IPS-NIHi11 (cell line): ENCODE measurements around the gene ABLIM1.

ENCODE experiments used
- DNase-seq: peaks from one replicate; pipeline ENCODE4 v3.0.0; 2012; ENCODE audit warnings: mixed read lengths, low spot score

ABLIM1 gene

DNA sequence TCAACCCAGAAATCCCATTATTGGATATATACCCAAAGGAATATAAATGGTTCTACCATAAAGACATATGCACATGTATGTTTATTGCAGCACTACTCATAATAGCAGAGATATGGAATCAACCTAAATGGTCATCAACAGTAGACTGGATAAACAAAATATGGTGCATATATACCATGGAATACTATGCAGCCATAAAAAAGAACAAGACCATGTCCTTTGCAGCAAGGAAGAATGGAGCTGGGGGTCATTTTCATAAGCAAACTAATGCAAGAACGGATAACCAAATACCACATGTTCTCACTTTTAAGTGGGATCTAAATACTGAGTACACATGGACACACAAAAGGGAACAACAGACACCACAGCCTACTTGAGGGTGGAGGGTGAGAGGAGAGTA, 251.6 kb downstream of the ABLIM1 start:
- DNase-seq, result no peak

DNA sequence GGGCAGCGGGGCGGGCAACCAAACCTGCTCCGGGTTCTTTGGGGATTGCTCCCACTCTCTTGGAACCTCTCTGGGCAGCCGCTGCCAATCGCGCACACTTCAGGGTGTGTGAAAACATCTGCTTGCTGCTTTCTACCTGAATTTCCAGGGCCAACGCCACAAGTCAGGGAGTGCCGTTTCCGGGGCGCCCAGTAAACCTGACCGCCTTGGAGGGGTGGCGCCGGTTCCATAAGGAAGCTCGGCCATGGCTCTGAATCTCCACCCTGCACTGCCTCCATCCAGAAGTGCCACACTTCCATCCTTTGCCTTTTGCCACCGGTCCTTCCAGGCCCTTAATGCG, 253.1 kb downstream of the ABLIM1 start:
- peak; percentile 50 for DNase-seq

DNA sequence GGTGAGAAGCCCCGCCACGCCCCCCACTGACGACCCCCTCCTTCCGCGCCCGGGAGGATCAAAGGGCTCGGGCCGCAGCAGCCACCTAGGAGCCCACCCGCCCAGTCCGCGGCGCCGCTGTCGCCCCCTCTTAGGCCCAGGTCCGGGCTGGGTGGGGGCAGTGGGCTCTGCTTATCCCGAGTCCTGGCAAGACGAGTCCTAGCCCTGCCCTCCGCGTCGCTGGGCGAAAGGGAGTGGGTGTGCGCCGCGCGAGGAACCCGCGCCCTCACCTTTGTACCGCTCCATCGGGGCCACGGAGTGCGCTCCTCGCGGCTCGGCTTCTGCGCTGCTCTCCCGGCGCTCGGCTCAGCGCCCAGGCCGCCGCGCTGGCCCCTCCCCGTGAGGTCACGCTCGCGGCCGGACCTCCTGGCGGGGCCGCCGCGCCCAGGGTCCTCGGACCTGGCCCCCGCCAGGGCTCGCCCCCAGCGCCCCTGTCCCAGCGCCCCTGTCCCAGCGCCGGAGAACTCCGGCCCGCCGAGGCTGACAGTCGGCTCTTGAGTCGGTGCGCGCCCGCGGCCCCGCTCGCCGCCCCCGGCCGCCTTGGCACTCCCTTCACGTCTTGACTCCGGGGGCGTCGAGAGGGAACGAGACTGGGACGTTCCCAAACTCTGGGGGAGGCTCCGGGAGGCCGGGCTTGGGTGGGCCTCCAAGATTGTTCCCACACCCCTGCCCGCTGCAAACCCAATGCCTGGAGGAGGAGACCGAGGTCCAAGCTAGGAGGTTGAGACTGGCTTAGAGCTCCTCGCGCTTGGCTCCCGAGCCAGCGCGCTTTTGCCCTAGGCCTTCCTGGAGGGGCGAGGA, 253.7 kb downstream of the ABLIM1 start, which contains the start of gene AFAP1L2:
Gene AFAP1L2, minus strand, starts transcription at position 332 of the 840 bp plus-strand sequence. Its CDS starts 47 bp downstream, at position 285.
- DNase-seq, result peak; percentile 70

DNA sequence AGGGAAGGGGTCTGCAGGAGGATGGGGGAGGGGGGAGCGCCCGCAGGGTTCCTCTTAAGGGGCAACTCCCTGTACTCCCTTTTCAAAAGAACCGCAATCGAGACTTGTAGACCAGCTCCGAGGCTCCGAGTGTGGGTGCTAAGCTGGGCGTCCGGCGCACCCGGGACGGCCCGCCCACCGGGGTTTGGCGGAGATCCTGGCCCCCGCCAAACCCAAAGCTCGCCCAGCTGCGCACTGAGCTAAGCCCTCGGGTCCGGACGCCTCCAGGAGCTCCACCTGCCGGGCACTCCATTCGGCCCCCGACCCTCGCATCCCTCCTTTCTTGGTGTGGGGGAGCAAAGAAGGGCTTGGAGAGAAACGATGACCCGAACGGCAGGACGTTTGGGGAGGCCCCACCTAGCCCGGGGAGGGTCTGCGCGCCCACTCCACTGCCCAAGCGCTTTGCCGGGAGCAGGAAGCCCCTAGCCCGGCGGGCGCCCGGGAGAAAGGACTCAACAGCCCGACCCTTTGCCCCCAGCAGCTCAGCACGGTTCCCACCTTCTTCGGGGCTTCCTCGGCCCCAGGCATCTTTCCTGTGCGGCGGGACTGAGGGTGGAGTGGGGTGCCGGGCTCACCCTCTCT, 254.4 kb downstream of the ABLIM1 start:
- DNase-seq, result peak; percentile 75

DNA sequence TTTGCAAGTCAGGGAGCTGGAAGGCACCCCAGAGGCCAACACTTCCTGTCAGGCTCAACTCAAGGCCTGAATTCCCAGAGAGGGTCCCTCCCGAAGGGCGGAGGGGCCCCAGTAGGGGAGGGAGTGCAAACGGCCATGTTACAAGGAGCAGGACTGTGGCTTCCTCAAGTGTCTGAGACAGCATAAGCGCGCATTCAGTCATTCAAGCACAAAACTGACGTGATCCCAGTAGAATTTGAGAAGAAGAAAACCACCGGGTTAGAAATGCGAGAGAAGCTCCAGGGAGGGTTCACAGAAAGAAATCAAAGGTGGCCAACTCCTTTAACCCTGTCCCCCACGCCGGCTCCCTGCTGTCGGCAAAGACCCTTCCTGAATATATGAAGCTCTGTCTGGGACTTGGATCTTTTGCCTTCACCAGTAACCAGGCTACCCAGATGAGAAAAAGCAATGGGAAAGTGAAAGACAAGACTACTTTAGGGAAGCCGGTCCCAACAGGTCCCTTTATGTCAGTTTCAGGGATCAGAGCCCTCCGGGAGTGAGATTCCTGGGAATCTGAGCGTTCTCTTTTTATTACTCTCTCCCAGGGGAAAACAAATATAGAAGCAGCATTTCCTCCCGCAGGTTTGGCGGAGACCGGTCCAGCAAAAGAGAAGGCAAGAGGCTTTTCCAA, 255.1 kb downstream of the ABLIM1 start:
- peak; percentile 61 for DNase-seq

DNA sequence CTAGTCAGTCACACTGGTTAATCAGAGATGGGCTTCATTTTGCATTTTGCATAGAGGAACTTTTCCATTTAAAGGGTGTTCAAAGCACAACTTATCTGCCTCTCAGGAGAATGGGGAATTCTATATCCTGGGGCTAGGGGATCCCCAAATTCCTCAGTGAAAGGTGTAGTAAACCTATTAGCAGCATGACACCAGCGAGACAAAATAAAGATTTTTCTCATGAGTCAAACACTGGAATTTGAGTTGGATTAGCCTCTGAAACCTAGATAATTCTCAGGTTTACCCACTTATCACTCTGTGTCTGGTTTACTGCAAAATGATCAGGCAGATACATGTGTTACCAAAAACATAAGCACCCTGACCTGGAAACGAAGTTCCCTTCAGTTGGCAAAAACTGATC, 255.8 kb downstream of the ABLIM1 start:
- DNase-seq, result no peak

DNA sequence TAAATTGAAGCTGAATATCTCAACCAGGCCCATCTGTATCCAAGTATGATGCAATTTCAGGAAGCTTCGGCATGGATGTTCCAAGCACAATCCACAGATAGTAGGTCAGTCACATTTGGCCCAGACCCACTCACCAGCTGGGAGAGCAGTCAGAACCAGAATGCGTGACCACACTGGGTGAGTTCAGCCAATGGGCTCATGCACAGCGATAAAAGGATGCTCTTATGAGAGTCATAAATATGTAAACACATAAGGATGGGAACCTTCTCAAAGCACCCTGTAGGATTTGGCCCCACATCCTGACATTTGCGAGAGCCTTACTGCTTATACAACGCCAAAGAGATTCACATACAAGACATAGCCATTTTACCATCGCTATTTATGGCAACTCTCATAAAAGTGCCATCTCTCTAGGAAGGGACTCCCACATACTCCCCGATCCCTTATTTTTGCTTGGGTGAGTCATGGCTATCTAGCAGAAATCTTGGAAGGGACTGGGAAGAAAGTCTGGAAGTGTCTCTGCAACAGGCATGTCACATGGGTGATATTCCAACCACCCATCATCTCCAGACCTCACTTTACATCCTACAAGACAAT, 256.8 kb downstream of the ABLIM1 start:
- DNase-seq, result no peak

DNA sequence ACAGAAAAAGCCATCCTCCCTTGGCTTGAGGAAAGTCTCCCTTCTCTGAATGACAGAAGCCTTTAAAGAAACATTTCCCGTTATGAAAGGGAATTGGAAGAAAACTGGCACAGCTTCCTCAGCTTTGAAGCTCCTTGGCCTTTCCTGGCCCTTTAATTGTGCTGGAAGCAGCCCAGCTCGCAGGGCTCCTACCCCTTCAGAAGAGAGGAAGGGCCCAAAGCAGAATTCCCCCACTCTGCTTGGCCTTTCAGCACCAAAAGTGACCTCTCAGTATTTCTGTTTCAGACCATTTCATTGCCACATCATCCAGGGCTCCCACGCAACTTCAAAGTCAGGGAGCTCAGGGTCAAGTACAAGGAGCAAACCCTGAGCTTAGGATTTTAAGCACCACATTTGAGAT, 258.0 kb downstream of the ABLIM1 start:
- no peak for DNase-seq

DNA sequence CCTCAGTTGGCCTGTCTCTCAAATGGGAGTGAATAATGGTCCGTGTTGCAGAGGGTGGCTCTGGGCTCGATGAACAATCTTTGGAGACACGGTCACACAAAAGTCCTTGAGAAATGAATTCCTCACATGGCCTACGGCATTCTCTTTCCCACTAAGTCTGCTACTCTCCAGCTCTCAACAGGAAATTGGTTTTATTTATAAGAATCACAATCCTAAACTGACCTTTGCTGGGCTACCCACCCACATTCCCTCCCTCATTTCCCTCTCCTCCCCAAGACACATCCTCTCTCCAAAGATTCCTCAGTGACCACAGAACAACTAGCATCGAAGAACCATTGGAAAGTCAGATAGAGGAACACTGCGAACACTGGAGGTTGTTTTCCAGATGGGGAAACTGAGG, 258.5 kb downstream of the ABLIM1 start:
- no peak for DNase-seq

DNA sequence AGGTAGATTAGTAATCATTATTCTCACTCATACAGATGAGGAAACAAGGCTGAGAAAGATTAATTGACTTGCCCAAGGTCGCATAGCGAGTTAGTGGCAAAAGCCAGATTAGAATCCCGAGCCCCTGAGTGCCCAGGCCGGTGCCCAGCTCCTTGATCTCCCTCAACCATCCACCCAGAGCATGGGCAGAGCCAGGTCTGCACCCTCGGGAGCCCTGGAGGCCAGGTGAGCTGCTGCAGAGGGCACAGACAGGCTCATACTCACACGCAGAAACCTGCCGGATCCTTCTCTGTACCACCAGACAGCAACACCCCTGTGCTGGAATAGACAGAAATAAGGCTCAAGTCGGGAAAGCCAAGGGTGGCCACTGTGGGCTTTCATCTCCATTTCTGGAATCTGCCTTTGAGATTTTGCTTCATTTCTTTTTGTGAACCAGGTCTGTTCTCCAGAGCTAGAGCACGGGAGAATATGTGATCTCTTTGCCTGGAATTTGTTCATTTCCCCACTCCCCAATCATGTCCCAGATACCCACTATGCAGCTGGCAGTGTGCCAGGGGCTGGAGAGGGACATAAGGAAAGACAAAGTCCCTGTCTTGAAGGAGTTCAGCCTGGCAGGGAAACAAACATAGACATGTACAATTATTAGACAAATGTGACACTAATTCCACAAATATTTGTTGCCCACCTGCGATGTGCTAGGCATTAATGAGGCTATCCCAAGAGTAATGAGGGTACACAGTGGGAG, 259.3 kb downstream of the ABLIM1 start:
- DNase-seq, result no peak

DNA sequence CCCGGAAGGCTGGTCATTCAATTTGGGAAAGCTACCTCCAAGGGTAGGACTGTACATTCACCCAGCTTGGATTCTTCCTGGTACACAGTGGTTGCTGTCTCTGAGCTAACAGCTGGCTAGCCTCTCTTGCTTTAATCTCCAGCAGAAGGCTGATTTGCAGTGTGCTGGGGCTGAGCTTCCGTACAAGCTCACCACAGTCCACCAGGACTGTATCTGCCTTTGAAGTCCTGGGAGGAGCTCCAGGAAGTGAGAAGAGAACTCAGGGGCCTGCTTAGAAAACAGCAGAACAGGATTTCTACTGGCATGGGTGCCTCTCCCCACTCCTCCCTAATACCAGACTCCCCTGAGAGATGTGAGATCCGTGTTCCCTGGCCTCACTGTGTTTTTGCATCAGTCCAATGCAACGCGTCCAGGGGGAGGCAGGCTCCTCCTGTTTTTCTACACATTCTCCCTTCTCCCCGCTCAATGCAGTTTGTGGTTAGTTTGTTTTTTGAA, 260.4 kb downstream of the ABLIM1 start:
- no peak for DNase-seq

DNA sequence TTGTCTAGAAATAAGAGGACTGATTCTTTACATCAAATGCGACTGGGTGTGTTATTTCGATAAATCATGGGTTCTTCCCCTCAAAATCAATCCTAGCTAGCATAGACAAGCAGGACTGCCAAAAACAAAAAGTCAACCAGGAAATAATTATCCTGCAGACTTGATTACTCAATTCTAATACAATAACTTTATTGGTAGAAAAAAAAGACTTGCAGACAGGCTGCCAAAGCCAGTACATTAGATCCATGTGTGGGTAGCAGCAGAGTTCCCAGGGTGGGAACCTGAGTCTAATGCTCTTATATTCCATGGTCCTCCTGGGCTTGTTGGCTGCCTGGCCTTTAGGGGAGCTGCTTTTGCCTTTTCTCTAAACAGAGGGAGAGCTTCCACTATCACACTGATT, 261.6 kb downstream of the ABLIM1 start:
- DNase-seq, result no peak

DNA sequence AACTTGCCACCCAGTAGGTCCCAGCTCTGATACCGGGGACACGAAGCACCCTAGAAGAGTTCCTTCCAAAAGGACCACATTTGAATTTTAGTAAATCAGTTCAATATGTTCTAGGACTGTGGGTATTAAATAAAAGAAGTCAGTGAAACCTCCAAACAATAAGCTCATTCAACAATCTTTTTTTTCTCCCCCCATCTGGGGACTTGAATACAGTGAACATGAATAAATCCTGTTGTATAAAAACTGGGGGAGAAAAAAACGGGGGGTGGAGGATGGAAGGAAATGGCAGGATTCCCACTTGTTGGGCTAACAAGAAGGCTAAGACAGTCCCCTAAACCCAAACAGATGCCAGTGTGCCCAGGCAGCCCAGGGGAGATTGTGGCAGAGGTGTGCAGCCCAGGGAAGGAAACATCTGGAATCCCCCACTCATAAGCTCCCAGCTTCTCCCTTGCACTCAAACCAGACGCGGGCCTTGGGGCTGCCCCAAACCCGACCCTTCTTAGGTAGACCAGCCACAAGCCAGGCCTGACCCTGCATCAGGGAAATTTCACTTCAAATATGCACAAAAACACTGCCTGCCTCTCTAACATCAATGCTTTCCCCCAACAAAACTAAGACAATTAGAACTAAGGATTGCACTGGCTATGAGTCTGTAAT, 262.6 kb downstream of the ABLIM1 start:
- DNase-seq, result no peak

DNA sequence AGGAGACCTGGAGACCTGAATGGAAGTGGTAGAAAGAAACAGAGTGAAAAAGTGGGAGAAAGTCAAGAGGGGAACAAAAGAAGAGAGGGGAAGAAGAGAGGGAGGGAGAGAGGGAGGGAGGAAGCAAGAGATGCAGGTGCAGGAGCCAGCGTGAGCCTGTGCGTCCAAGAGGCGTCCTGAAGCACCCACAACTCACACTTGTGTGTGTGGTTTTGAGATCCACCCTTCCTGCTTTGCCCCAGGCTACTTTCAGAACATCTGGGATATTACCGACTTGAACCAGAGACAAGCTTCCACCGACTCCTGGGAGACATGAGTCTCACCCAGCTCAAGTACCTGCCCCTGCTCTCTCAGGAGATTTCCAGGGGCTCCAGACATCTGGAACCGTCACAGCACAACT, 263.5 kb downstream of the ABLIM1 start:
- DNase-seq, result no peak

DNA sequence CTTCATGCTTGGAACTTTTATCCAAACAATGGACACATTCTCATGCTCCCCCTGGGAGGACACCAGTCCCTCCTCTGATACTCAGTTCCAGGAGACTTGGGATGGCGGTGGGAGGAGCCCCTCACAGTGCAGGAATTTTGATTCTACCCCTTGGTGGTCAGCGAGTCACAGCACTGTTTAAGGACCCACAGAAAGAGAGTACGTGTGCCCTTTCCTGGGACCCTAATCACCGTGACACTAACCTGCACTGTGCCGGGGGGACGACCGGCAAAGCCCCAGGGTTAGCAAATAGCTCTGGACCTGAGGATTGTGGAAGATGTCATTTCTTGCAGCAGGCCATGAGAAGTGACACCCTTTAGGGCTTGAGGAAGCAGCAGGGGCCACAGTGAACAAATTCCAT, 264.2 kb downstream of the ABLIM1 start:
- DNase-seq, result no peak

DNA sequence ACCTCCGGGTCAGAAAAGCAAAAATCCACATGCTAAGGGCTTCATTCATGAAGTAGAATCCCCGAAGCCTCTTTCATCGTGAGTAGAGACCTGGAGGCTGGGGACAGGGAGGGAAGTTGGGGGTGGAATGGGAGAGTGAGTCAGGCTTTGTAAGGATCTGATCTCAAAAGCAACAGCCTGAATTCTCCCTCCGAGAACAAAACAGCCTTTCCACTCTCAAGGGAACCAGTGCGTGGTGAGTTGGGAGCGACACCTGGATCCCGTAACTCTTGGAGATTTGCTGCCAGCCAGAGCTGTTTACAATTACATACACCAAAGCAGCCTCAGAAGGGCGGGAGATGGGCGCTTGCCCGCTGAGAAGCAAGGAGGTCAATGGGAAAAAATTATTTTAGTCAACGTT, 264.6 kb downstream of the ABLIM1 start:
- DNase-seq, result no peak

DNA sequence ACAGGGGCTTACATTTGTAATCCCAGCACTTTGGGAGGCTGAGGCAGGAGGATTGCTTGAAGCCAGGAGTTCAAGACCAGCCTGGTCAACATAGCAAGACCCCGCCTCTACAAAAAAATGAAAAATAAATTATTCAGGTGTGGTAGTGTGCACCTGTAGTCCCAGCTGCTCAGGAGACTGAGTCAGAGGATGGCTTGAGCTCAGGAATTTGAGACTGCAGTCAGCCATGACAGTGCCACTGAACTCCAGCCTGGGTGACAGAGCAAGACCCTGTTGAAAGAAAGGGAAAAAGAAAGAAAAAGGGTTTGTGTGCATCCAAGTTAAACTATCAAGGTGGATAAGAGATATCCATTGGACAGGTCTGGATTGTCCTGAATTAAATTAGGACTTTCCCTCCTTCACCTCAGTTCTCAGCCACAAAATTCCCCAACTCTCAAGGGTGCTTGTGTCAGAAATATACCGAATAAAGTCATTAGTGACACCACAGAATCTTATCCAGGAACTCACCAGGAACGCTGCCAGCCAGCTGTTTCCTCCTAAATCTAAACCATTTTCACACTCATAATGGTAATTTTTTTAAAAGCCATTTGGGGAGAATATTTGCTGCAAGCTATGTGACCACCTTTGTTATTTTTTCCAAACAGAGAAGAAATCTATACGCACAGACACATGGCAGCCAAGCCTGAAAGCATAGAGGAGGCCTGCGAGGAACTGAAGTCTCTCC, 265.8 kb downstream of the ABLIM1 start:
- no peak for DNase-seq

DNA sequence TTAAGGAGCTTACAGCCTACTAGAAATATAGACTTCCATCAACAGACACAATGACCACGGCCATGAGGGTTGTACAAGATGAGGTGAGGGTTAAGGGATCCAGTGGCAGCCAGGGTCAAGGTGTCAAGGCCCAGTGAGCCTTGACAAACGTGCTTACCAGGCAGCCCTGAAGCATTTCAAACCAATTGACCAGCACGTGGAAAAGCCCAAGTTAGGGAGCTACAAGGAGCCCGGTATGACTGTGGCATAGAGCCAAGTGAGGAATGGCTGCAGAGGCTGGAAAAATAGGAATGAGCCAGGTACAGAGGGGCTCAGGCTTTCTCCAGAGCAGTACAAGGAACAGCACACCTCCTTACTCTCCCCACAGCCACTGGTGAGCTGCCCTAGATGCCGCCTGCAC, 266.5 kb downstream of the ABLIM1 start:
- no peak for DNase-seq

DNA sequence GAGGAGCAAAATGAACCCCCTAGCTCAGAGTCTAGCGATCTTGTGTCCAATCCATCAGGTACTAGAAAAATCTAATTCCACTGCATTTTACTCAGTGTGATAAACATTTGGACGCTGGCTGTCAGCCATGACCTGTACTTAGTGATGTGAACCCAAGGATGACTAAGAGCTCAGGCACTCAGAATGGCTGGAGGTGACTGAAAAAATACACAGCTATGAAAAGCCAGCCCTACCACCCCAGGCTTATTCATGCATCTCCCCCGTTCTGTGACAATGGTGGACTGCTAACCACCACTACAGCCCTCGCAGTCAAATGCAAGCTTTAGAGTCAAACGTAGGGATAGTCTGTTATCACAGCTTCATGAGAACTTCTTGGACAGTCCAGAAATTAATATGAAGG, 268.6 kb downstream of the ABLIM1 start:
- peak; percentile 58 for DNase-seq

DNA sequence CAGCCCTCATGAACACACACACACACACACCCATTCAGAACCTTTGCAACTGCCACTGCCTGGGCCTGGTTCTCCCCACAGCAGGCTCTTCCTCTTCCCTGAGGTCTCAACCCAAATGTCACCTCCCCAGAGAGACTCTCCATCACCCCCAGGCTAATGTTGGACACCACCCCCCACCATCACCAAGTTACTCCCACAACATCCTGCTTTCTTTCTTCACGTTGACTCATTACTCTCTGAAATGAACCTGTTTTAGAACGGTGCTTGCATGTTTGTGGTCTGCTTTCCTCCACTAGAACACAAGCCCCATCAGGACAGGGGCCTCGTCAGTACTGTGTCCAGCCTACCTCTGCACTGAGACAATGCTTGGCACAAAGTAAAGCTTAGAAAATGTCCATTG, 269.8 kb downstream of the ABLIM1 start:
- no peak for DNase-seq

DNA sequence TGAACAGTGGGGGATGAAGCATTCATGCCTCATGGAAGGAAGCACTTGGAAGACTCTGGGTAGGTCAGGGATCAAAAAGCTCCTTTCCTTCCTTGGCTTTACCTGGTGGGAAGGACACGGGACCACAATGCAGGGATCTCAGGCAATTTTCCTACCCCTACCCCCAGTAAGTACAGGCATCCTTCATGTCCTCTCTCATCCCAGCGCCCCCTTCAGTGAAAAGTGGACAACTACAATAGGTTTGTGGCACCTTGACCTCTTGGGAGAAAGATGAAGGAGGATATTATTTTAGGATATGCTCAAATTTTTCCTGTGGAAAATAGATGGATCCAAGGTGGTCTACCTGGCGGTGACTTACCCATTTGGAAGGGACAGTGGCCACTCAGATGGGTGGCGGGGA, 270.3 kb downstream of the ABLIM1 start:
- DNase-seq, result peak; percentile 60
